Psoas muscle (tissue), 8 donors: ENCODE data around the gene BCAR1. TPM values are rescaled to one million over a fixed set of nuclear protein-coding genes. Genes with fewer than 3 reads are reported as not detected.
A peak's percentile ranks its signal among the peaks of the same experiment; 100 is the strongest.

Experiments used
- ATAC-seq, 4 donors: fragments of 200-7000 bp; cut with Tn5 transposase; one replicate each; pipeline ENCODE4 v1.9.1; 2020; ENCODE audit warnings: moderate library complexity in 3 of 4, mild to moderate bottlenecking in 2 of 4
- DNase-seq, 2 donors: peaks; one replicate each; pipeline ENCODE4 v3.0.0-alpha.2; 2020
- H3K27ac ChIP-seq: fragments of 200-600 bp; one replicate; pipeline ENCODE4 v1.8.0; 2022
- H3K27me3 ChIP-seq, 3 donors: fragments of 200-600 bp in 1 of 3; one replicate each; pipeline versions ENCODE4 v1.6.1 to v1.8.0; 2013 to 2022; ENCODE audit warnings: low read length in 2 of 3, mild to moderate bottlenecking in 2 of 3, moderate library complexity in 1 of 3; ENCODE audit not compliant: insufficient read depth in 3 of 3
- H3K36me3 ChIP-seq, 2 donors: fragments of 200-600 bp in 1 of 2; one replicate each; pipeline versions ENCODE4 v1.6.1 to v1.8.0; 2013 to 2022; ENCODE audit warnings: low read depth in 1 of 2, mild to moderate bottlenecking in 1 of 2, moderate library complexity in 1 of 2; ENCODE audit not compliant: insufficient read depth in 1 of 2
- H3K4me1 ChIP-seq: fragments of 200-600 bp; one replicate; pipeline ENCODE4 v1.8.0; 2022
- H3K4me3 ChIP-seq: fragments of 200-600 bp; one replicate; pipeline ENCODE4 v1.8.0; 2022; ENCODE audit warnings: mild to moderate bottlenecking
- H3K9me3 ChIP-seq: fragments of 200-600 bp; one replicate; pipeline ENCODE4 v1.8.0; 2022
- CTCF ChIP-seq: fragments of 200-600 bp; IDR thresholded peaks from one replicate; pipeline ENCODE4 v1.8.0; 2022; ENCODE audit warnings: antibody characterized with exemption
- WGBS, 3 donors: extraction: QIAGEN DNeasy Blood & Tissue Kit; methylation state at CpG; one replicate each; pipeline versions ENCODE4 v1.1.6 to v1.1.7; 2013; 5-methylcytosine and 5-hydroxymethylcytosine counted together
- intact Hi-C, 2 donors: fragments of 100-400 bp; cut with DNase I; formaldehyde crosslinking; loops; one replicate each; pipeline versions ENCODE4 v1.11.0 to v1.14.2; 2022
- polyA plus RNA-seq, 3 donors: library from polyadenylated mRNA; stranded (reverse); fragments of 200-250 nt; gene quantifications; one replicate each; pipeline ENCODE4 v1.2.3, GENCODE V29; 2013
- total RNA-seq, 4 donors: library from RNA; stranded (reverse); fragmentation: NEBNext Ultra II Directional in 2 of 4; extraction: Animal tissue kit (Norgen Biotek cat#: 25700) in 2 of 4; gene quantifications; one replicate each; pipeline versions ENCODE4 v1.2.1 to v1.2.4, GENCODE V29; 2021 to 2023
- donor health status: healthy with polysubstance abuse.
- donor health status: DM: no; HTN: no; CAD: no; lungs with moderate emphysema.
- donor health status: Bipolar disorder and iron deficiency.
- donor health status: healthy.
- donor health status: DM: yes; HTN: yes; CAD: no.
- donor health status: DM: no; HTN: no; CAD: no.
- donor health status: DM: no; HTN: no; CAD: no.
- donor health status: DM: yes; HTN: yes; CAD: no.

BCAR1 gene
- total and polyA plus RNA-seq, 7 donors: 61.8 to 108 (median 78.7) TPM

- H3K4me3 ChIP-seq: peak overlapping the region; percentile 100
- DNase-seq (no peak), ATAC-seq (no peak)
- no peaks in the 10 kb centered on the region for H3K27me3 ChIP-seq
- H3K27ac ChIP-seq: peak overlapping the region; percentile 99
- intact Hi-C loops: loop anchor here in 1 of 2 donors (5.0 kb wide), 1 partner anchor 38 kb away; no protein-coding TSS in a partner anchor
- H3K4me1 ChIP-seq: peaks cover 71% of the 10 kb centered on the region
- WGBS, 3 donors: 6 to 16% (median 10%) methylated on average over 14 of the region's 14 CpGs
- H3K9me3 ChIP-seq: no peaks in the 10 kb centered on the region
- no peak for TF ChIP-seq CTCF
- H3K36me3 ChIP-seq: peaks cover 0 to 11% of the 10 kb centered on the region in 2 donors
Observed at GRCh38 chr16:75264457-75264998, 13.1 kb upstream of the BCAR1 start.

DNA sequence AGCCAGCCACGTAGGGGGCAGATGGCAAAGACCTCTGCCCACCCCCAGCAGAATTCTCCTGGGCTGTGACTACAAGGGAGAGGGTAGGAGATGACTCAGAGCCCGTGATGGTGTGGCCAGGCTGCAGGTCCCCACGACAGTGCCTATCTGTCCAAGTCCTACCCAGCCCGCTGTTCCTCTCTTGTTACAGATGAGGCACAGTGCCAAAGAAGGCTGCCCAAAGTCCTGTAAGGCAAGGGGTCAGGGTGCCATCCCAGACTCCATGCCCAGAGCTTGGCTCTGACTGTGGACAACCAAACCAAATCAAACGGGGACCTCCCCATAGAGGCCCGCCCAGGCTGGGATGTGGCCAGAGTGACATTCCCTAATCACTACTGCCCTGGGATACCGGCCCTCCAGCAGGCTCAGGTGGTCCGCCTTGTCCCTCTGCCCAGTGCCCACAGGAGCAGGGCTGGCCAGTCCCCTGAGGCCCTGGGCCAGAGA is 12.6 kb upstream of the BCAR1 start:
- no peaks in the 10 kb centered on the region for H3K27me3 ChIP-seq
- ATAC-seq (peak; percentile 76 to 81 (median 79)), DNase-seq (peak; percentile 75 to 91)
- peaks cover 75% of the 10 kb centered on the region for H3K4me1 ChIP-seq
- H3K27ac ChIP-seq: peak overlapping the region; percentile 99
- peak overlapping the region; percentile 100 for H3K4me3 ChIP-seq
- intact Hi-C loops: loop anchor here in 1 of 2 donors (5.0 kb wide), 1 partner anchor 38 kb away; no protein-coding TSS in a partner anchor
- TF ChIP-seq CTCF: no peak
- WGBS, 3 donors: 9 to 13% (median 11%) methylated on average over 8 of the region's 8 CpGs
- H3K36me3 ChIP-seq: peaks cover 0 to 11% of the 10 kb centered on the region in 2 donors
- no peaks in the 10 kb centered on the region for H3K9me3 ChIP-seq

DNA sequence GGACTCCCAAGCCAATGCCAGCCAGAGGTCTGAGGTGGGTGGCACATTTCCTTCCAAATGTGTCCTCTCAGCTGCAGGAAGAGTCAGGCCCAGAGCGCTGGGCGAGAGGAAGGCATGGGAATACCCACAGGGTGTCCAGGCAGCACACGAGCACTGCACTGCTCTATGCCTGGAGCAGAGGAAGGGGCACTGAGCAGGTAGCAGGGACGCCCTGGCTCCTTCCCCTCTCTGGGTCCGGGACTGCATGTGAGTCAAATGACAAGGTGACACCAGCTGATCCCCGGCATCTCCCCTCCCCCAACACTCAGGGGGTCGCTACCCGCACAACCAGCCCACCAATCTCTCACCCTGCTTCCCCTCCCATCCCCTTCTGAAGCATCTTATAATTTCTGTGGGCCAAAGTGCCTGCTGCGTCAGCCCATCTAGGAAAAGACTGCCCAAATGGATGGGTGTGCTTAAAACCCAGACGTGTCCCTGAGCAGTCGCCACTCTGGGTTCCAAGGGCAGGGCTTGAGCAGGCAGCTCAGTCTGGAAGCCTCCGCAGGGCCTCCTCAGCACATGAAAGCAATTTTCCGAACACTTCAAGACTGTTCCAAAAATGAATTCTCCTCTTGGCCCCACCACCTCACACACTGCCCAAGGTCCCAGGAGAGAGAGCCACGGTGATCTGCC is 12.0 kb upstream of the BCAR1 start:
- 35 to 45% (median 40%) methylated on average over 13 to 14 of the region's 14 CpGs for WGBS, 3 donors
- TF ChIP-seq CTCF: no peak
- H3K4me3 ChIP-seq: peak overlapping the region; percentile 100
- H3K27me3 ChIP-seq: no peaks in the 10 kb centered on the region
- H3K36me3 ChIP-seq: peaks cover 0 to 11% of the 10 kb centered on the region in 2 donors
- intact Hi-C loops: loop anchor here in 1 of 2 donors (5.0 kb wide), 1 partner anchor 39 kb away; no protein-coding TSS in a partner anchor
- no peak for ATAC-seq
- peaks cover 80% of the 10 kb centered on the region for H3K4me1 ChIP-seq
- DNase-seq: no peak
- H3K27ac ChIP-seq: peak overlapping the region; percentile 99
- no peaks in the 10 kb centered on the region for H3K9me3 ChIP-seq

GRCh38 chr16:75262800-75263127 is 11.3 kb upstream of the BCAR1 start:
- H3K27me3 ChIP-seq: no peaks in the 10 kb centered on the region
- WGBS, 3 donors: 51 to 76% (median 58%) methylated on average over 5 of the region's 5 CpGs

More at GRCh38 chr16:75262800-75263127, 11.3 kb upstream of the BCAR1 start:
- no peak for TF ChIP-seq CTCF
- DNase-seq: no peak
- Histone ChIP-seq H3K36me3 (peaks cover 0 to 11% of the 10 kb centered on the region in 2 donors), H3K27ac (peak overlapping the region; percentile 99), H3K4me3 (peak overlapping the region; percentile 100), H3K9me3 (no peaks in the 10 kb centered on the region), H3K4me1 (peaks cover 82% of the 10 kb centered on the region)
- intact Hi-C loops: loop anchor here in 1 of 2 donors (5.0 kb wide), 1 partner anchor 40 kb away; no protein-coding TSS in a partner anchor
- no peak for ATAC-seq
